ENCODE measurements around the gene PADI4. TPM values are rescaled to one million over a fixed set of nuclear protein-coding genes. Genes with fewer than 3 reads are reported as not detected.

PADI4 gene
- total and polyA plus RNA-seq, 4 donors, result 0.32 to 6.1 (median 0.90) TPM

GRCh38 chr1:17315542-17316130 lies 7.6 kb downstream of the PADI4 start:
- 49% methylated on average over 7 of the region's 7 CpGs for WGBS
- TF ChIP-seq FOXA1 (IDR thresholded peaks at IDR 0.05), result no peak
- no peak for TF ChIP-seq TAF1 (conservative IDR thresholded peaks at IDR 0.05)
- TF ChIP-seq EGR1 (IDR thresholded peaks at IDR 0.05; ENCODE audit: low read depth in 2 of 2), result no peak
- no peak for TF ChIP-seq GABPA (IDR thresholded peaks at IDR 0.05 in 1 of 2, conservative IDR thresholded peaks at IDR 0.05 in 1 of 2)
- no peak for TF ChIP-seq MAX (IDR thresholded peaks at IDR 0.05)
- TF ChIP-seq RXRA (IDR thresholded peaks at IDR 0.05), result no peak
- no peak for TF ChIP-seq REST (IDR thresholded peaks at IDR 0.05)
- TF ChIP-seq SP1 (IDR thresholded peaks at IDR 0.05), result no peak
- TF ChIP-seq JUND (IDR thresholded peaks at IDR 0.05), result no peak
- TF ChIP-seq HNF4A (conservative IDR thresholded peaks at IDR 0.05), result no peak
- TF ChIP-seq FOXA2 (IDR thresholded peaks at IDR 0.05), result no peak
- TF ChIP-seq CTCF (IDR thresholded peaks at IDR 0.05; ENCODE audit: low read depth, low read length, missing input control), result no peak
- no peaks in the 10 kb centered on the region for H3K36me3 ChIP-seq (ENCODE audit: control insufficient read depth in 4 of 4, insufficient read depth in 3 of 4, low read depth in 1 of 4, low read length in 3 of 4)
- no peak overlapping the region for H3K27ac ChIP-seq (ENCODE audit: low read depth in 1 of 2, low read length in 2 of 2)
- H3K9me3 ChIP-seq (ENCODE audit: control insufficient read depth in 4 of 4, low read length in 3 of 4), result peaks cover 0 to 2% (median 2%) of the 10 kb centered on the region in 4 donors
- no peak overlapping the region for H3K4me3 ChIP-seq (ENCODE audit: low read depth in 1 of 3, low read length in 3 of 3)
- DNase-seq (ENCODE audit: low spot score), result no peak
- H3K27me3 ChIP-seq (ENCODE audit: control insufficient read depth in 4 of 4, insufficient read depth in 4 of 4, low read length in 3 of 4), result peaks cover 0 to 4% (median 0%) of the 10 kb centered on the region in 4 donors
- H3K9ac ChIP-seq (ENCODE audit: low read depth in 1 of 2, low read length in 2 of 2), result no peak overlapping the region
- no peaks in the 10 kb centered on the region for H3K4me1 ChIP-seq (ENCODE audit: control insufficient read depth in 4 of 4, insufficient read depth in 4 of 4, low read length in 3 of 4)

GRCh38 chr1:17316704-17317103 lies 8.7 kb downstream of the PADI4 start:
- Histone ChIP-seq H3K4me1 (ENCODE audit: control insufficient read depth in 4 of 4, insufficient read depth in 4 of 4, low read length in 3 of 4) (no peaks in the 10 kb centered on the region), H3K9ac (ENCODE audit: low read depth in 1 of 2, low read length in 2 of 2) (no peak overlapping the region), H3K36me3 (ENCODE audit: control insufficient read depth in 4 of 4, insufficient read depth in 3 of 4, low read depth in 1 of 4, low read length in 3 of 4) (no peaks in the 10 kb centered on the region), H3K4me3 (ENCODE audit: low read depth in 1 of 3, low read length in 3 of 3) (no peak overlapping the region), H3K27me3 (ENCODE audit: control insufficient read depth in 4 of 4, insufficient read depth in 4 of 4, low read length in 3 of 4) (no peaks in the 10 kb centered on the region), H3K9me3 (ENCODE audit: control insufficient read depth in 4 of 4, low read length in 3 of 4) (peaks cover 0 to 2% (median 2%) of the 10 kb centered on the region in 4 donors), H3K27ac (ENCODE audit: low read depth in 1 of 2, low read length in 2 of 2) (no peak overlapping the region)
- no peak for TF ChIP-seq CTCF (IDR thresholded peaks at IDR 0.05; ENCODE audit: low read depth, low read length, missing input control)
- no peak for TF ChIP-seq NR2F2 (IDR thresholded peaks at IDR 0.05)
- TF ChIP-seq RXRA (IDR thresholded peaks at IDR 0.05), result no peak
- TF ChIP-seq SP1 (IDR thresholded peaks at IDR 0.05), result no peak
- no peak for TF ChIP-seq ATF3 (IDR thresholded peaks at IDR 0.05)
- no peak for TF ChIP-seq HNF4G (IDR thresholded peaks at IDR 0.05)
- no peak for TF ChIP-seq EGR1 (IDR thresholded peaks at IDR 0.05; ENCODE audit: low read depth in 2 of 2)
- TF ChIP-seq HNF4A (conservative IDR thresholded peaks at IDR 0.05), result no peak
- no peak for TF ChIP-seq REST (IDR thresholded peaks at IDR 0.05)
- no peak for TF ChIP-seq ZBTB33 (IDR thresholded peaks at IDR 0.05)
- no peak for TF ChIP-seq FOXA1 (IDR thresholded peaks at IDR 0.05)
- TF ChIP-seq TAF1 (conservative IDR thresholded peaks at IDR 0.05), result no peak
- TF ChIP-seq YY1 (IDR thresholded peaks at IDR 0.05), result no peak
- WGBS, result 82% methylated on average over 9 of the region's 9 CpGs
- no peak for DNase-seq (ENCODE audit: low spot score)
